Ammon's horn (tissue), 1 donor: ENCODE data around the gene ESF1.
"Not testable (repeated sequence)": the region's sequence is repeated elsewhere in the genome, so short reads cannot be mapped to it uniquely, and the experiment has no call there.

ENCODE experiments used
- DNase-seq: peaks from one replicate; pipeline ENCODE4 v3.0.0-alpha.2; 2016; ENCODE audit warnings: low spot score

Gene ESF1

DNA sequence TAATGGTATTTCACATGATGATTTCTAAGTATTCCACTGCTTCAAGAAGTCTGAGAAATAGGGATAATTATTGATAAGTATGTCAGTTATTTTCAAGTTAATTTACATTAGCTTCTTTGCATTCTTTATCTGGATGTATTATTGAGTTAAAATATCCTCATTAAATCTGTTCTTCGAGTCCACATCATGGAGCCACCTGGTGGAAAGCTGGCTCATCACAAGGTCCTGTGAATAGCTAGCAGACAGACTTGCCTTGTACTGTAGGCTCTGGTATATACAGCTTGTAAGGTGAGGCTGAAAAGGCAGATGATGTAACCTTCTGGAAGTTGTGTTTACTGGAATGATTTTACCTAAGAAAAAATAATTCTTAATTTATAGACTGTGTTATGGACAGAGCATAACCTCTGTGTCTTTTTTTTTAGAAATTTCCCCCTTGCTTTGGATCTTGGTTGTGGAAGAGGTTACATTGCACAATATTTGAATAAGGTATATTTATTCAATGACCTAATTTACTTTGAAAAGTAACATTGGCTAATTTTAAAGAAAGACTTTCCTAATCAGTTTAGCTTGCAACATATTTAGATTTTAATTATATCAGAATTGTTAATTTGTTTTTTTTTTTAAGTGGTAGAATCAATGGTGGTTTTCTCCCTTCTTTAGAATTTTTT, 3.6 kb upstream of the ESF1 start:
- peak; percentile 57 for DNase-seq

DNA sequence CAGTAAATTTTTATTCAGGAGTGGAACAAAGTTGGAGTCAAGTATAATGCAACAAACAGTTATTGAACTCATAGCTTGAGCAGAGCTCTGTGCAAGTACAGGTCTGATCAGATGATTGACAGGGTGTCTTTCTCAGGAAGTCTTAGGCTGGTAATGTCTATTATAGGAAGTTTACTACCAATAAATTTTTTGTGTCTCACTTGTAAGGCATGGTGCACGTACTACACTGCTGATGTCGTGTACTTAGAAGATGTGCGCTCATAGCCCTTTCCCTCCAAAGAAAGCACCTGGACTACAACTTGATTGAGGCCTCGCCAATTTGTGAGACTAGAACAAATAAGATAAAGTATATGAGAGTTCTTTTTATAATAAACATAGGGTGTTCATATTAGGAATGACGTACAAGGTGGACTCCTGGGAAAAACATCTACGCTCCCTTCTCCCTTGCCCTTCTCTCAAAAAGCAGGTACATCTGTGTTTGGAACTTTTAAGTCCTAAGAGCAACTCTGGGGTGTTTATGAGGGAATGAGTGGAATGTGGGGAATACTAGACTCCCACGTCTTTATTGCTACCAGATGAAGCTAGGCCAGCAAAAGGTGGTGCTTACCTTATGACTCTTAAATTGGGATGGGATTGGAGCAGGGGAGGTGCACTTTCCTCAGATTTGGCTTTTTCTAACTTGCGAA, 1.6 kb upstream of the ESF1 start:
- no peak for DNase-seq

DNA sequence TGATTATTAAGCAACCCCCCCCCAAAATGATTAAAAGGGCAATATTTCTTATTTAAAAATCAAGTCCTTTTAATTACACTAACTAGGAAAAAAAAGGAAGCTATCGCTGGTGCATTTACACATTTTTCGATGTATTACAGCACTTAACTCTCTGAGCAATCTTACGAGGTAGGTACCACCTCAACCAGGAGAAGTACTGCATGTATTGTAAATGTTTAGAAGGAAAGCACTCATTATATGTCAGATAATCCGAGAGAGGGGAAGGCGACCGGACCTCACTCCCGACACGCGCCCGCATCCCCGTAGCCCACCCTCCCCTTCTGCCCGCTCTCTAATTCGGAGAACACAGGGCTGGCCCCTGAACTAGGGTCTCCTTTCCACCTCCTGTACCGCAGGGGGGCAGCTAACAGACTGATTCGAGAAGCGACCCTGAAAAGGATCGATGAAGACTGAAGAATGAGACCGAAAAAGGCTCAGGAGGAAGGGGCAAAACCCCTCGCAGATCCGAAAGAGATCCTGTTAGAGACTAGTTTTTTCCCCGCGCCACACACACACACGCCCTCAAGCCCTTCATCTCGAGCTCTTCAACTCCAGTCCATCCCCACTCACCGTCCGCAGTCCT, 337 bp downstream of the ESF1 start:
- DNase-seq = no peak

DNA sequence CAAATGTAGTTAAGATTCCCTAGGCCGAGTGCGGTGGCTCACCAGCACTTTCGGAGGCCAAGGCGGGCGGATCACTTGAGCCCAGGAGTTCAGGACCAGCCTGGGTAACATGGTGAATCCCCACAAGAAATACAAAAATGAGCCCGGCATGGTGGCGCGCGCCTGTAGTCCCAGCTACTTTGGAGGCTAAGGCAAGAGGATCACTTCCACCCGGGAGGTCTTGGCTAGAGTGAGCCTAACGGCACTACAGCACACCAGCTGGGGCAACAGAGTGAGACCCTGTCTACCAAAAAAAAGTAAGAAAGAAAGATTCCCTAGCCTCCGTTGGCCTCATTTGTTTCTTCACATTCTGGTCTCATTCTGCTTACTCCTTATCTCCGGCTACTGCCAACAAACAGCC, 1.2 kb downstream of the ESF1 start:
- DNase-seq = no peak

DNA sequence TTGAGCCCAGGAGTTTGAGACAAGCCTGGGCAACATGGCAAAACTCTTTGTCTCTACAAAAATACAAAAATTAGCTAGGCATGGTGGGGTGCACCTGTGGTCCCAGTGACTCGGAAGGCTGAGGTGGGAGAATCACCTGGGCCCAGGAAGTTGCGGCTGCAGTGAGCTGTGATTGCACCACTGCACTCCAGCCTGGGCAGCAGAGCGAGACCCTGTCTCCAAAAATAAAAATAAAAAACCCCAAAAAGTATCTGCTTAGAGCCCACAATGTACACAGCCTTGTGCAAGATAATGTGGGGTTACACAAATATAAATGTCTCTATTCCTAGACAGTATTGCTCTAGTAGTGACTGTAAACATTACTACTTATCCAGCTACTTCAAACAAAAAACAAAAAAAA, 5.9 kb downstream of the ESF1 start:
- DNase-seq = no peak

DNA sequence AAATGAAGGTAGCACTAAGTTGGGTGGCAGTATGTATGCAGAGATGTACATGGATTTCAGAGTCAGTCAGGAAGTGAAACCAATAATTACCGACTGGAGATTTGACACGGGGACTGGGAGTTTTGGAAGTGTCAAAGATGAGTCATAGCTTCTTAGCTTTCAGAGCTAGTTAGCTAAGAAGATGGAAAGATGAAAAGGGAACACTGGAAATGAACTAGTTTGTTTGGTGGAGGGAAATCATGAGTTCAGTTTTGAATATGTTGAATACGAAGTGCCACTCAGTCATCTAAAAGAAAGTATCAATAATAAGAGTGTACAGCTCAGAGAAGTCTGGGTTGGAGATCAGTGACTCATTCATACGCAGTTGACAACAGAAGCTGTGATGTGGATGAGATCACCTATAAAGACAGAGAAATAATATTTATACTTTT, 7.5 kb downstream of the ESF1 start:
- no peak for DNase-seq

DNA sequence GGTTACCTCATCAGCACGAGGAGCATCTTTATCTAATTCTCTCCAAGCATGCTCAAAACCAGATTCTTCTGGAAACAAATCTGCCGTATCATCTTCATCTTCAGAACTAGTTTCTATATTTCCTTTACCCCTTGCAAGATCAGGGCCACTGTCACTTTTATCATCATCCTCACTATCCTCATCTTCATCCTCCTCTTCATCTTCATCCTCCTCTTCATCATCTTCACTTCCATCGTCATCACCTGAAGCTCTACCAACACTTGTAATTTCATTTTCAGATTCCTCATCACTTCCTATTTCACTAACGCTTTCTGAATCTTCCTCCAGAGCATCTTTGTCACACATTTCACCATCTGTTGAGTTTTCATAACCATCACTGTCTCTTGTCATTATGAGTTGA, 8.9 kb downstream of the ESF1 start:
- DNase-seq = no peak

DNA sequence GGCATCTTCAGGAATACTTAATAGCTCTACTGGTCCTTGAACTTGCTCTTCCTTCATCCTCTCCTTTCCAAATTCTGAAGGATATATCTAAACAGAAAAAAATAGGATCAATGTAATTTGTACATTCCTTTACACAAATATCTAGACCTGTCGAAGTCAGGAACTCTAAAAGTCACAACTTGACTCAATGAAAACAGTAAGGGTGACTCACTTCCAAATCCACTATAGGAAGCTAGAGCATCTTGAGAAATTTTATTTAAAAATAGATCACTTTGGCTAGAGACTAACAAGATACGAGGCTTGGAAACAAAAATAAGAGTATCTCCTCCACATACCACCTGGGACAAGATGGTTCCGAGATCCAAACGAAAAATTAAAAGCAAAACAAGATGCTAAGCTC, 12.2 kb downstream of the ESF1 start:
- no peak for DNase-seq

DNA sequence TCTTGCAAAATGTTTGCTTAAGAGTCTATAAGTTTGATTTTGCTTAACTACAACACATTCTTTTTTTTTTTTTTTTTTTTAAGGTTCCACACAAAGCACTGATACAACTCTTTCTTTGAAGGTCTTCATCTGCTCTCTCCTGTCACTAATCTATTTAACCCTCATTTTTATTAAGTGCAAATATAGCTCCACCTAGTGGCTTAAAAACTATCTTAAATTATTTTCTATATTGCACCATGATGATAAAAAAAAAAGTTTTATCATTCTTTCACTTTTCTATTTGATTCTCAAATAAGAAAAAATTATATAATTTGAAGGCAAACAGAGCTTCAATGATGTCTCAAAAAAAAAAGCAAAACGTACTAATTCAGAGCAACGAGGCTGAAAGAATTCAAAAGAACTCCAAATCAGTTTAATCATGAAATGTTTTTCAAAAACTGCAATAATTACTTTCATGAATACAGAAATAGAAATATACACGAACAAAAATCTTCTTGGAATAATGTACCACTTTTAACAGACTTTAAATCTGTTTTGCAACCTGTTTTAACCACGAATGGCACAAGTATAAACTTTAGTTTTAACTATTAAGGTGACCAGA, 12.8 kb downstream of the ESF1 start:
- DNase-seq = no peak

DNA sequence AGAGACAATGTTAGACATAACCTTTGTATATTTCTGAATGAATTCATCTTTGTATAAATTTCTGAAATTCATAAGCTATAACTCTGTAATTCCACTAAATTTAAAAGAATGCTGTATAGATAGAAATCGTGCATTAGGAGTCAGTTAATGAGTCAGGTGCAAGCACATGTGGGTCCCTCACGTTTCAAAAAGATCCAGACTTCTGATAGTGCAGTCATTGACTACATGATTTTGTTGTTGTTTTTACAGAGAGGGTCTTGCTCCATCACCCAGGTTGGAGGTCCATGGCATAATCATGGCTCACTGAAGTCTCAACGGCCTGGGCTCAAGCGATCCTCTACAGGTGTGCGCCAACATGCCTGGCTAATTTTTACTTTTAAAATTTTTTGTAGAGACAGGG, 14.6 kb downstream of the ESF1 start:
- DNase-seq = no peak

DNA sequence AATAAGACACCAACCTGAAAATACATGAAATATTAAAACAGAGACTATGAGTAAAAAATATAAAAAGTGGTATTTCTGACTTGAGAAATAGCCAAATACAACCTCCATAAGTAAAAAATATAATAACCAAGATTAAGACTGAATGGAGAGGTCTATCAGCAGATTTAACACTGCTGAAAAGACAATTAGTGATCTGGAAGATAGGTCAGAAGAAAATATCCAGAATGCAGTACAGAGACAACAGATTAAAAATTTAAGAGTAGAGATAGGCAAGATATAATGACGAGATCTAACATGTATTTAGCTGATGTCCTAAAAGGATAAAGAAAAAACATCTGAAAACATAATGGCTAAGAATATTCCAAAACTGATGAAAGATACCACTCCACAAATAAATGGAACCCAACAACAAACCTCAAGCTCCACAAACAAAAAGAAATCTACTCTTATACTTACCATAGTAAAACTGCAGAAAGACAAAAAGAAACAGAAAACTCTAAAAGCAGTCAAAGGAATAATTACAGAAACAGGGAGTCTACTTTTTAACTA, 18.8 kb downstream of the ESF1 start:
- DNase-seq = no peak

DNA sequence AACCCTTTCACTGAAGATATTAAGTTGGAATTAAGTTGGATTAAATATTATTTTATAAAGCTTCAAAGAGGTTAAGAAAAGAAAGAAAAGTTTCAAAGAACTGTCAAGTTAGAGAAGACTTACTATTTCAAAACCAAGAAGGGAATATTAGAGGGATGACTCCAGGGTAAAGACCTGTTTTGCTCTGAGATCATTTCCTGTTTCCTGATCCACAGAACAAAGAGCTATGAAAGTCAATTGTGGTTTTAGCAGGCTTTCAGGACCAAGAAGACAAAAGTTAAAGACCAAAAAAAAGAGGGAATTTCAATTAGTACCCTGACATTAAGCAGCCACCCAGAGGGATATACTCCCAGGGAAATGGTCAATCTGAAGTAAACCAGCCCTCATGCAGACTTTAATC, 19.4 kb downstream of the ESF1 start:
- DNase-seq = no peak

DNA sequence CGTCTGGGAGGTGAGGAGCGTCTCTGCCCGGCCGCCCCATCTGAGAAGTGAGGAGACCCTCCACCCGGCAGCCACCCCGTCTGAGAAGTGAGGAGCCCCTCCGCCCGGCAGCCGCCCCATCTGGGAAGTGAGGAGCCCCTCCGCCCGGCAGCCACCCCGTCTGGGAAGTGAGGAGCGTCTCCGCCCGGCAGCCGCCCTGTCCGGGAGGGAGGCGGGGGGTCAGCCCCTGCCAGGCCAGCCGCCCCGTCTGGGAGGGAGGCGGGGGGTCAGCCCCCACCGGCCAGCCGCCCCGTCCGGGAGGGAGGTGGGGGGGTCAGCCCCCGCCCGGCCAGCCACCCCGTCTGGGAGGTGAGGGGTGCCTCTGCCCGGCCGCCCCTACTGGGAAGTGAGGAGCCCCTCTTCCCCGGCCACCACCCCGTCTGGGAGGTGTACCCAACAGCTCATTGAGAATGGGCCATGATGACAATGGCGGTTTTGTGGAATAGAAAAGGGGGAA, 24.2 kb downstream of the ESF1 start:
- DNase-seq = not testable (repeated sequence)

DNA sequence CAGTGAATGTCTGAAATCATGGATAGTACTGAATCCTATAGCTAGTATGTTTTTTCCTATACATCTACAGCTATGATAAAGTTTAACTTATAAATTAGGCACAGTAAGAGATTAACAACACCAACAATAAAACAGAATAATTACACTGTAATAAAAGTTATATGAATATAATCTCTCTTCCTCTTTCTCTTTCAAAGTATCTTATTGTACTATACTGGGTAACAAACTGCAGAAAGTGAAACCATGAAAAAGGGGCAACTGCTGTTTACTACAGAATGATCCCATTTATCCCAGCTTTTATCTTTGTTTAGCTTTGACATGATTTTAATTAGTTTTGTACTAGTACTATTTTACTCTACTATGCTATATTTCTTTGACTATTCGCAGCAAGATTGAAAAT, 25.8 kb downstream of the ESF1 start:
- no peak for DNase-seq

DNA sequence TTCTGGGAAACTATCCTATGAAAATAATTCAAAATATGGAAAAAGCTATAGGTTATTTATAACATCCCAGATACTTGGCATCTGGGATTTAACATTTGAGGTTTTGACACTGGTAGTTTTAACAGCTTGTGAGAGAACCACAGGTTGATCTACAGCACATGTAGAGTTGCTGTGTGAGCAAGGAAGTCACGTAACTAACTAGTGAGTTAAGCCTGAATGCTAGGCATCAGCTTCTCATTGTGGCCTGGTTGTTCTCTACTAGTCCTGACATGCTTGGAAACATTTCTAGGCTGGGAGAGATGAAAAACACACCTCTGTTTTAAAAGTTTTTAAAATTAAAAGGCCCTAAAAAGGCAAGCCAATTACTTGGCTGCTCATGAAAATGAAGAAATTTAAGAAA, 28.2 kb downstream of the ESF1 start:
- DNase-seq = no peak

DNA sequence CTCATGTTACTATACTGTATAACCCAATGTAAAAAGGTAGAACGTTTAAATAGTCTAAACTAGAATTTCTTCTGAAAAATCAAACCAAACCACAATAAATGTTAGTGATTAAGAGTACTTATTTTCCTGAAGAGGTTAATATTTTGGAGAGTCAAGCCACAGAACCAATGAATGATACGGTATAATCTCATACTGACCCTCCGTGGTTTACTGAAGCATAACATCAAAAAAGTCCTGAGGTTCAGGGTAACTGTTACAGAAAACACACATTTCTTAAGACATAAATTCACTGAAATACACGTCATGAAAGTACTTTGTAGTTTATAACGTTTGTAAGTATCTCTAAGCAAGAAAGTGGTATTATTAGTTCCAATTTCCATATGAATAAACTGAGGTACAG, 28.9 kb downstream of the ESF1 start:
- DNase-seq = no peak

DNA sequence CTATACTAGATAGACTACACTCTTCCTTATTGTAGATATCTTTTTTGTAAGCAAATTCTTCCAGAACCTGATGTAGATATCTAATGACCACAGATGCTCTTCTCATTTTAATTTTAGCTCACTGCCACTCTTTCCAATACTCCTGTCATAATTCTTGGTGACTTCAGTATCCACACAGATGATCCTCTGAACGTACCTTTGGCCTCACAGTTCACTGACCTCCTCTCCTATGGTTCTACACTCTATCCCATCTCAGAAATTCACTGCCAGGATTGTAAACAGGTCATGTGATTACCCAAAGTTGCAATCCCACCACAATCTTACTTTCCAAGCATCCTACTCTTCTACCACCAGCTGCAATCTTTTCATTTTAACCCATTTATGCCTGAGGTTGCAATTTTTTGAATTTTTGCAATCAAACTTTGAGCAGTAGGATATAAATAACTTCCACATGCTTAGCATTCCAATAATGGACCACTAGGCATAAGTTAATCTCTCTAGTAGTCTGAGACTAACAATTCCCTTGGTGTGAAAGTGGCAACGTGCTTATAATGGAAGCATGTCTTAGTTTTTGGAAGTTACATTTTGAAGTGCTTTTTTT, 31.2 kb downstream of the ESF1 start:
- DNase-seq = no peak

DNA sequence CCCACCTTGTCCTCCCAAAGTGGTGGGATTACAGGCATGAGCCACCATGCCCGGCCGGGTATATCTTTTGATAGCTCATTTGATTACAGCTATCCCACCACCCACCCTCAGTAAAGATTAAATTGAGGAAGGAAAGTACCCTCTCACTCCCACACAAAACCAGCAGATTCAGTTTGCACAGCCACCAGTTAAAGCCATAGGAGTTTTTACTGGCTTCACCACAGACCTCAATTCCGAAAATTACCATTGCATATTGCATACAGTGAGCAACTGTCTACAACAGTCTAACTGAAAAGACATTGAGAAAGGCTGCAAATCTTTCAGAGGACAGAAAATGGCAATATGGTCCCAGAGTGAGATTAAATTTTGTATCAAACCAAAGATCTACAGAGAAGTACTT, 34.9 kb downstream of the ESF1 start:
- DNase-seq = no peak

DNA sequence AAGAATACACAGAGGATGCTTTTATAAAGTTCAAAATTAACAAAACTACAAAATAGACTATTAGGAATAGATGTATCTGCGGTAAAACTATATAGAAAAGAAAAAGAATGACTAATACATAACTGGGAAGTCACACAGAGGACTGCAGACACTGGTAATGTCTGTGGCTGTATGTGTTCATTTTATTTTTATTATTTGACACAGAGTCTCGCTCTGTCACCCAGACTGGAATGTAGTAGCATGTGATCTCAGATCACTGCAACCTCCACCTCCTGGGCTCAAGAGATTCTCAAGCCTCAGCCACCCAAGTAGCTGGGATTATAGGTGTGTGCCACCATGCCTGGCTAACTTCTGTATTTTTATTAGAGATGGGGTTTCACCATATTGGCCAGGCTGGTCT, 38.9 kb downstream of the ESF1 start:
- no peak for DNase-seq

DNA sequence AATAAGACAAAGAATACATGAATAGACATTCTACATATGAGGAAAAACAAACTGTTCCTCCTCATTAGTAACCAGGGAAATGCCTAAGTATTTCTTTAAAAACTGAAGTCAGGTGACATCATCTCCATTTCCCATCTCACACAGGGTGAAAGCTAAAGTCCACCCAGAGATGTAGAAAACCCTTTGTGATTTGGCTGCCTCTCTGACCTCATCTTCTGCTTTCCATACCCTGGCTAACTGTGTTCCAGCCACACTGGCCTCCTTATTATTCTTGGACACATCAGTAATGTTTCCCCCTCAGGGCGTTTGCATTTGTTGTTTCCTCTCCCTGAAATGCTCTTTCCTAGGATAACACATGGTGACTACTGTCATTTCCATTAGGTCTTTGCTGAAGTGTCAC, 40.4 kb downstream of the ESF1 start:
- no peak for DNase-seq

DNA sequence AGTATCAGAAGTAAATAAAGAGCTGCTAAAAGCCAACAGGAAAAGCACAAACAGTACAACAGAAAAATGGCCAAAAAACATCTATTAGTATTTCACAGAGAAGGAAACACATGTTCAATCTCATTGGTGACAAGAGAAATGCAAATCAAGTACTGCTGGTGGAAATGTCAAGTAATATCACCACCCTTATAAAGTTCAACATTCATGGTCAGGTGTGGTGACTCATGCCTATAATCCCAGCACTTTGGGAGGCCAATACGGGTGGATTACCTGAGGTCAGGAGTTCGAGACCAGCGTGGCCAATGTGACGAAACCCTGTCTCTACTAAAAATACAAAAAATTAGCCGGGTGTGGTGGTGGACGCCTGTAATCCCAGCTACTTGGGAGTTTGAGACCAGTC, 42.8 kb downstream of the ESF1 start:
- DNase-seq = no peak
